ENCODE results near the gene CLMN.

GRCh38 chr14:95360828-95361227, 41.1 kb upstream of the CLMN start:
- TF ChIP-seq CTCF (IDR thresholded peaks at IDR 0.05) (no peak), POLR2AphosphoS5 (IDR thresholded peaks at IDR 0.05; ENCODE audit: insufficient read depth in 1 of 2, low read depth in 1 of 2) (no peak)

Data from vagina (tissue), 2 donors.